HG02885 (cell line): ENCODE measurements around the gene IL17RE.

Experiments
- ATAC-seq: cut with Tn5 transposase; IDR thresholded peaks from one replicate; pipeline ENCODE4 v1.9.1; 2021; ENCODE audit warnings: mild to moderate bottlenecking; ENCODE audit not compliant: unreplicated experiment, poor library complexity

IL17RE gene

DNA sequence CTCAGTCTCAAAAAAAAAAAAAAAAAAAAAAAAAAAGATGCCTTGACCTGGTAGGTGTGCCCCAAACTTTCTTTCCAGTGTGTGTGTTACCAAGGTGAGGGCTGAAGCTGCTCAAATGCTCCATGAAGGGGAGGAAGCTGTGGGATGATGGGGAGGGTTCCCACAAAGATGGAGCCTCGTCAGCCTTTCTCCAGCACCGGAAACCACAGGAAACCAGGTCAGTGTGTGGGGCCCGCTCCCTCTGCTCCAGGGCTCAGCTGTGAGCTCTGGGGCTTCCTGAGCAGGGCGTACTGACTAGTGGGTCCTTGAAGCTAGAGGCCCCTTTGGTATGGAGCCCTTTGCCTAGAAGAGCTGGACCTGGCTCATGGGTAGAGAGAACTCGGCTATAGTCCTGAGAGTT, 681 bp upstream of the IL17RE start:
- no peak for ATAC-seq

DNA sequence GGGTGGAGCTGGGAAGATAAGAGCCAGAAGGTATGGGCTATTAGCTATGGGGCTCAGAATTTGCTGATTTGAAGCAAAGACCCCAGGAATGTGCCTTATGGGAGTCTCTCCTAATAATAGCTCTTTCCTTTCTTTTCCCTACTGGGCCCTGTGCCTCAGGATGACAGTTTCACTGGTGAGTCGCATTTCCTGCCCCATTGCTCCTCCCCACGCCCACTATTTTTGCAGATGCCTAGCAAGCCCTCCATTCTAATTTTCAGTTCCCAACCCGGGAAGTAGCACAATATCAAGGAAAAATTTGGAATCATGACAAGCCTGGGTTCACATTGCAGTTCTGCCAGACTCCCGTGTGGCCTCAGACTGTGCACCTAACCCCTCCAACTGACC, 583 bp downstream of the IL17RE start:
- ATAC-seq = no peak

DNA sequence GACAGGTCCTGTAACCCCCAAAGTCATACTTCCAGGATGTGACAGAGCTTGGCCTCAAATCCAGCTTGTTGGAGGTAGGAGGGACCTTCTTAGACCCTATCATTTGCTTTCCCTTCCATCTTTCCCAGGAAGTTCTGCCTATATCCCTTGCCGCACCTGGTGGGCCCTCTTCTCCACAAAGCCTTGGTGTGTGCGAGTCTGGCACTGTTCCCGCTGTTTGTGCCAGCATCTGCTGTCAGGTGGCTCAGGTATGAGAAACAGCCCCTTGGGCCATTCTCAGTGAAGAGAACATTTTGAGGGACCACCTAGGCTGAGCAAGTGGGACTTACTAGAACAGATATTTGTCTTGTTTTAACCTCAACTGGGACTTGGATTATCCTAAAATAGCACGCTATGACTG, 1.3 kb downstream of the IL17RE start:
- no peak for ATAC-seq

DNA sequence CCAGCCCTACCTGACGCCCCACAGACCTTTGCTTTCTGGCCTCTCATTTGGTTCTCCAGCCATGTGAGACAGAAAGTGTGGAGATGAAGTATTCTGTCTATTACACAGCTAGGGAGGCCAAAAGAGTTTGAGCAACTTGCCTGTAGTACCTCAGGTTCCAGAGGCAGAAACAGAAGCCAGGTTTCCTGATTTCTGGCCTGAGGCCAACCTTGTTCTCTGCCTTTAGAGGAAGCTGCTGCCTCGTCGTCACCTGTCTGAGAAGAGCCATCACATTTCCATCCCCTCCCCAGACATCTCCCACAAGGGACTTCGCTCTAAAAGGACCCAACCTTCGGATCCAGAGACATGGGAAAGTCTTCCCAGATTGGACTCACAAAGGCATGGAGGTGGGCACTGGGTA, 3.8 kb downstream of the IL17RE start:
- no peak for ATAC-seq

DNA sequence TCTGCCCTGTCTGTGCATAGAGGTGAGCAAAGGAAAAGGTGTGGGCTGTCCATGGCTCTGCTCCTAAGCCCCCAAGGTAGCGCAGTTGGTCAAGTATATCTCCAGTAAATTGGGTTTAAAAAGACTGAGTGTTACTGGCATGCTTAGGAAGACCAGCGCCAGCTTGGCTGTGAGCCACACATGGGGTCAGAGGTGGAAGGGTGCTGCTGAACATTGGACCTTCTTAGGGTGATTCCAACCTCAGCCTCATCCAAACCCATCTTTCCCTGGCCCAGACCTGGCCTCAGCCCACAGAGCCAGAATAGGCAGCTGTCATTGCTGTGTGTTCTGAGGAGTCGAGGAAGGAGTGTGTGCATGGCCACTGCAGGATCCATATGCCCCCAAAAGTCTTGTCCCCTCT, 5.6 kb downstream of the IL17RE start:
- no peak for ATAC-seq

GRCh38 chr3:9909221-9910013, 6.8 kb downstream of the IL17RE start:
- ATAC-seq = no peak

DNA sequence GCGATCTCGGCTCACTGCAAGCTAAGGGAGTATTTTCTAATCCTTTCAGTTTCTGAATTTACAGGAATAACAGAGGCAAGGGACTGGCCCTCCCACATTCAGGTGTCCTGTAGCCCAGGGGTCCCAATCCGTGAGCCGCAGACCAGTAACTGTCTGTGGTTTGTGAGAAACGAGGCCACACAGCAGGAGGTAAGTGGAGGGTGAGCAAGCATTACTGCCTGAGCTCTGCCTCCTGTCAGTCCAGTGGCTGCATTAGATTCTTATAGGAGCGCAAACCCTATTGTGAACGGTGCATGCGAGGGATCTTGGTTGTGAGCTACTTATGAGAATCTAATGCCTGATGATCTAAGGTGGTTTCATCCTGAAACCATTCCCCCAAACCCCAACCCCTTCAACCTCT, 9.2 kb downstream of the IL17RE start:
- no peak for ATAC-seq

- ATAC-seq = no peak
These were observed 9.8 kb downstream of the IL17RE start for GRCh38 chr3:9912294-9912935.

GRCh38 chr3:9913601-9914000, 11.0 kb downstream of the IL17RE start:
- no peak for ATAC-seq

DNA sequence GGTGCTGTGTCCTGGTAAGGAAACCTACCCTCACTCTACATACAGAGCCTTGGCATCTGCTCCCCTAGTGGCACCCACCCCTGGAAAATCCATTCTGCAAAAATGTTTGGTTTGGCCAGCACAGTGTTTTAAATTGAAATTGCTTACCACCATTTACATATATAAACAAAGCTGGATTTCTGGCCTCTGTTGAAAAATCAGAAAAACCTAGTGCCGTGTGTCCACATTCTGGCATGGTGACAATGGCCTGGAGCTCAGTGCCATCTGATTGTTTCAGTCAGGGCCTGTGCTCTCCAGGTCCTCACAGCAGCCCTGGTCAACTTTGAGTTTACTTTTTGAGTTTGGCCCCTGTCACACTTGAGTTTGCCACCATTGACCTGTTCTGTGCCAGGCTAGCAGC, 11.4 kb downstream of the IL17RE start:
- ATAC-seq = no peak

- ATAC-seq = no peak
These were observed 12.1 kb downstream of the IL17RE start for GRCh38 chr3:9914559-9915253.

- ATAC-seq = peak; percentile 53
These were observed 12.8 kb downstream of the IL17RE start for GRCh38 chr3:9915254-9916141.

DNA sequence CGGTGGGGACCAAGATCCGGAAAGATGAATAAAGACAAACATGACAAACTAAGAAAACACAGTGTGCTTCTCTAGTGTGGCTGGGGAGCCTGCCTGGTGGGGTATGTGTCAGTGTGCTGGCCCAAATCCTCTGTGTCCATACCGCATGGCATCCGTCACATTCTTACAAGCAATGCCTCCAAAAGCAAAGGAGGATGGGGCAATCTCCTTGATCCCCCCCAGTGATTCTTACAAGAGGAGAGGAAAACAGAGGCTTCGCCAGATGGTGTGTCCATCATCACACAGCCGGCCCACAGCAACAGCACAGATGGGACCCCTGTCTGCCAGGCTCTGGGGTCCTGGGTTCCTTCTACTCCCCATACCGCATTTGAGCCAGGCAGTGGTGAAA, 13.7 kb downstream of the IL17RE start:
- no peak for ATAC-seq

DNA sequence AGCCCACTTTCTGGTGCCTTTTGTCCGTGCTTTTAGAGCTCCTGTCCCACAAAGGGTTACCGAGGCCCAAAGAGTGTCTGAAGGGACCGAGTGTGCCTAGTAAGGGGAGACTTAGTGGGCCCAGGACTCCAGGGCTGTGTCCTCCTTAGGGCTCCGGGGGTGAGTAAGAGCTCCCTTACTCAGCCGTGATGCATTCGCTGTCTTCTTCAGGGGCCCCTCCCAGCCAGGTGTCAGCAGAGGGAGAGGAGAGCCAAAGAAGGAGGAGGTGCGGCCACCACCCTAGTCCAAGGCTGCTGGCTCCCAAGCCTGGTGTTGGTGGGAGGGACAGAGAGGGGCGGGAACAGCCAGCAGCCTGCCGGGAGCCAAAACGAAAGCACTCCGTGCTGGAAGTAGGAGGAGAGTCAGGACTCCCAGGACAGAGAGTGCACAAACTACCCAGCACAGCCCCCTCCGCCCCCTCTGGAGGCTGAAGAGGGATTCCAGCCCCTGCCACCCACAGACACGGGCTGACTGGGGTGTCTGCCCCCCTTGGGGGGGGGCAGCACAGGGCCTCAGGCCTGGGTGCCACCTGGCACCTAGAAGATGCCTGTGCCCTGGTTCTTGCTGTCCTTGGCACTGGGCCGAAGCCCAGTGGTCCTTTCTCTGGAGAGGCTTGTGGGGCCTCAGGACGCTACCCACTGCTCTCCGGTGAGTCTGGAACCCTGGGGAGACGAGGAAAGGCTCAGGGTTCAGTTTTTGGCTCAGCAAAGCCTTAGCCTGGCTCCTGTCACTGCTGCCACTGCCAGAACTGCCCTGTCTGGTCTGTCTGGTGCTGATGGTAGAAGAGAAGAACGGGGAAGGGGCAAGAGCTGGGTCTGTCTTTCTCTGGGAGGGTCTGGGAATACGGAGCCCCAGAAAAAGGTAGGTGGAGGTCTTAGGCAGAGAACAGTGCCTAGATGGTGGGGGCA, 14.4 kb downstream of the IL17RE start, which contains the start of gene IL17RC:
TSS of gene IL17RC (plus strand) at position 365 of the 947 bp plus-strand sequence. CDS start at position 583, 218 bp downstream.
- ATAC-seq = no peak

DNA sequence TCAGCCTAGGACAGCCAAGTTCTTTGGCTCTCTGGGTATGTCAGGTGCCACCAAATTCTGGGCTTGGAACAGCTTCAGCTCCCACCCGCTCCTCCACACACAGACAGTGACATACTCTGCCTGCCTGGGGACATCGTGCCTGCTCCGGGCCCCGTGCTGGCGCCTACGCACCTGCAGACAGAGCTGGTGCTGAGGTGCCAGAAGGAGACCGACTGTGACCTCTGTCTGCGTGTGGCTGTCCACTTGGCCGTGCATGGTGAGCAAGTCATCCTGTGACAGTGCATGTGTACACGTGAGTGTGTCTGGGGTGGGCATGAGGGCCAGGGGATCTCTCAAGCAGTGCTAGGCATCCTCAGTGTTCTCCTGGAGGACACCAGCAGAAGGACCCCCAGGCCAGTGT, 15.2 kb downstream of the IL17RE start:
- no peak for ATAC-seq

- no peak for ATAC-seq
These were observed 15.8 kb downstream of the IL17RE start for GRCh38 chr3:9918261-9919038.

GRCh38 chr3:9928158-9928557, 25.5 kb downstream of the IL17RE start:
- ATAC-seq = no peak

DNA sequence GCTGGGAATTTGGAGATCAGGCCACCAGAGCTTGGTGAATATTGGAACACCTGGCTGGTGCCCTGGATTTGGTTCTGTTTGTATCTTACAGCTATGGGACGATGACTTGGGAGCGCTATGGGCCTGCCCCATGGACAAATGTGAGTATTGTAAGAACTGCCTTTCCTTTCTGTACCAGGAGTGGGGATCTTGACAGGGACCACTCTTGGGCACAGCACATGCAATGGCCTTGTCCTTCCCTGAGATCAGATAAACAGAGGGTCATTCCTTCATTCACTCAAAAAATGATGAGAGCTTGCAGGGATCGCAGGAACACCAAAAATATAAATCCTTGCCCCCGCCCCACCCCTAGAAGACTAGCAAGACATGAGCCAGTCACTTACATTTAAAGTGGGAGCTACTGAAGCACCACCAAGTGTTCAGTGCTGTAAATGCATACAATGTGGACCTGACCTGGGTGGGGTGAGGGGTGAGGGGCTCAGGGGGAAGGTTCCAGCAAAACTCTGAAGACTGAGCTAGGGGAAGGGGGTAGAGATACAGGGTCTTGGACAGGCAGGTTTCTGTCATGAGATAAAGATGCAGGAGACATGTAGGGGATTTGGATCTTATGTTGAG, 28.3 kb downstream of the IL17RE start:
- no peak for ATAC-seq
